ENCODE results near the gene KRTAP12-3.
"Not testable (repeated sequence)": the region's sequence is repeated elsewhere in the genome, so short reads cannot be mapped to it uniquely, and the experiment has no call there.

- not testable (repeated sequence) for TF ChIP-seq EZH2 (IDR thresholded peaks at IDR 0.05); POLR2AphosphoS5 (IDR thresholded peaks at IDR 0.05; ENCODE audit: borderline replicate concordance, low read depth, low read length)
These were observed 30.4 kb upstream of the KRTAP12-3 start for GRCh38 chr21:44627181-44627822.

Data from SK-N-MC (cell line).